Osteocyte (in vitro differentiated cells): ENCODE results near the gene GAMT. TPM values are rescaled to one million over a fixed set of nuclear protein-coding genes. Genes with fewer than 3 reads are reported as not detected.

Experiments used
- DNase-seq: peaks from one replicate; pipeline ENCODE4 v3.0.0; 2021; ENCODE audit warnings: mixed read lengths; ENCODE audit not compliant: unreplicated experiment; ENCODE audit errors: extremely low spot score
- H3K27ac Mint-ChIP-seq: one replicate; pipeline ENCODE4 v1.8.0; 2021; ENCODE audit warnings: mild to moderate bottlenecking, mixed read lengths; ENCODE audit not compliant: unreplicated experiment
- H3K27me3 Mint-ChIP-seq: one replicate; pipeline ENCODE4 v1.8.0; 2021; ENCODE audit warnings: mixed read lengths; ENCODE audit not compliant: unreplicated experiment
- H3K36me3 Mint-ChIP-seq: one replicate; pipeline ENCODE4 v1.8.0; 2021; ENCODE audit warnings: mixed read lengths; ENCODE audit not compliant: unreplicated experiment
- H3K4me1 Mint-ChIP-seq: one replicate; pipeline ENCODE4 v1.8.0; 2021; ENCODE audit warnings: mixed read lengths; ENCODE audit not compliant: unreplicated experiment
- H3K4me3 Mint-ChIP-seq: one replicate; pipeline ENCODE4 v1.8.0; 2021; ENCODE audit warnings: mild to moderate bottlenecking, moderate library complexity, mixed read lengths; ENCODE audit not compliant: unreplicated experiment
- H3K9me3 Mint-ChIP-seq: one replicate; pipeline ENCODE4 v1.8.0; 2021; ENCODE audit warnings: mixed read lengths; ENCODE audit not compliant: unreplicated experiment
- CTCF ChIP-seq: fragments of 200-600 bp; sonication (generic); IDR thresholded peaks from 2 replicates; pipeline ENCODE4 v1.5.0; 2021; ENCODE audit warnings: antibody characterized with exemption, mild to moderate bottlenecking, moderate library complexity
- total RNA-seq: library from RNA; stranded (reverse); gene quantifications from 2 replicates; pipeline ENCODE4 v1.2.1, GENCODE V29; 2021

GAMT gene
- total RNA-seq, 1 donor from 2014 or later: 35.3 TPM

- Mint-ChIP-seq H3K27me3 (no peaks in the 10 kb centered on the region), H3K36me3 (peaks cover 15% of the 10 kb centered on the region), H3K27ac (peak overlapping the region; percentile 69), H3K4me3 (no peak overlapping the region), H3K9me3 (no peaks in the 10 kb centered on the region), H3K4me1 (peaks cover 40% of the 10 kb centered on the region)
- no peak for TF ChIP-seq CTCF
- DNase-seq: no peak
Measured at GRCh38 chr19:1417145-1417544, 15.8 kb upstream of the GAMT start.

GRCh38 chr19:1416014-1416841 is 14.9 kb upstream of the GAMT start:
- Mint-ChIP-seq H3K27me3 (no peaks in the 10 kb centered on the region), H3K4me1 (peaks cover 48% of the 10 kb centered on the region), H3K27ac (peak overlapping the region; percentile 95), H3K36me3 (peaks cover 15% of the 10 kb centered on the region), H3K4me3 (peak overlapping the region; percentile 71), H3K9me3 (no peaks in the 10 kb centered on the region)
- no peak for TF ChIP-seq CTCF
- no peak for DNase-seq

GRCh38 chr19:1412995-1413800 is 11.9 kb upstream of the GAMT start:
- peak overlapping the region; percentile 44 for H3K27ac Mint-ChIP-seq

GRCh38 chr19:1412323-1412923 is 11.1 kb upstream of the GAMT start:
- Mint-ChIP-seq H3K36me3 (peaks cover 13% of the 10 kb centered on the region), H3K9me3 (no peaks in the 10 kb centered on the region), H3K27ac (no peak overlapping the region), H3K4me1 (peaks cover 68% of the 10 kb centered on the region), H3K4me3 (no peak overlapping the region), H3K27me3 (no peaks in the 10 kb centered on the region)
- DNase-seq: no peak
- TF ChIP-seq CTCF: no peak

More at GRCh38 chr19:1412995-1413800, 11.9 kb upstream of the GAMT start:
- peaks cover 15% of the 10 kb centered on the region for H3K36me3 Mint-ChIP-seq
- no peak for TF ChIP-seq CTCF
- no peaks in the 10 kb centered on the region for H3K27me3 Mint-ChIP-seq
- no peaks in the 10 kb centered on the region for H3K9me3 Mint-ChIP-seq
- DNase-seq: no peak
- H3K4me3 Mint-ChIP-seq: no peak overlapping the region
- H3K4me1 Mint-ChIP-seq: peaks cover 71% of the 10 kb centered on the region
